Fibroblast of villous mesenchyme (primary cell): ENCODE measurements around the gene ZFP62. TPM values are rescaled to one million over a fixed set of nuclear protein-coding genes. Genes with fewer than 3 reads are reported as not detected.

Experiments
- DNase-seq: peaks from one replicate; pipeline ENCODE4 v3.0.0-alpha.2; 2010; ENCODE audit warnings: low read depth
- H3K4me3 ChIP-seq: 2 replicates; pipeline ENCODE4 v1.5.1; 2011; ENCODE audit warnings: low read depth, mild to moderate bottlenecking, low read length
- CTCF ChIP-seq: IDR thresholded peaks from 2 replicates; pipeline ENCODE4 v1.5.1; 2012; ENCODE audit warnings: low read depth, mild to moderate bottlenecking, low read length; ENCODE audit not compliant: insufficient read depth
- total RNA-seq: library from RNA; depleted of rRNA; stranded (reverse); fragments of >200 nt; gene quantifications from 2 replicates; pipeline ENCODE4 v1.2.3, GENCODE V29; 2012

Gene ZFP62
- total RNA-seq, 1 donor: 12.5 TPM

DNA sequence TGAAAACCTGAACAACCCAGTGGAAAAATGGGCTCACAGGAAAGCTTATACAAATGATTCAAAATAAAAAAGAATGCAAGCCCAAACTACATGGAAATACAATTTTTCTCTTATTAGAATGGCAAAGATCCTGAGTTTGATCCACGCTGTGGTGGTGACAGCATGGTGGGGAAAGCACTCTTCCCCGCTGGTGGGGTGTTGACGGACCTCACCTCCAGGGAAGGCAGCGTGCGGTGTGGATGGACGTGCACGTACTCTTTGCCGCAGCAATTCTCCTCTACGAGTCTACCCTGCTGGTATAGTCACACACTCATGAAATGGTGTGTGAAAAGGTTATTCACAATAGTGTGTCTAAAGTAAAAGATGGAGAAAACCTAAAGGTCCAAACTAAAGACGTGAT is 5.9 kb upstream of the ZFP62 start:
- TF ChIP-seq CTCF: no peak
- H3K4me3 ChIP-seq: no peak overlapping the region
- no peak for DNase-seq

DNA sequence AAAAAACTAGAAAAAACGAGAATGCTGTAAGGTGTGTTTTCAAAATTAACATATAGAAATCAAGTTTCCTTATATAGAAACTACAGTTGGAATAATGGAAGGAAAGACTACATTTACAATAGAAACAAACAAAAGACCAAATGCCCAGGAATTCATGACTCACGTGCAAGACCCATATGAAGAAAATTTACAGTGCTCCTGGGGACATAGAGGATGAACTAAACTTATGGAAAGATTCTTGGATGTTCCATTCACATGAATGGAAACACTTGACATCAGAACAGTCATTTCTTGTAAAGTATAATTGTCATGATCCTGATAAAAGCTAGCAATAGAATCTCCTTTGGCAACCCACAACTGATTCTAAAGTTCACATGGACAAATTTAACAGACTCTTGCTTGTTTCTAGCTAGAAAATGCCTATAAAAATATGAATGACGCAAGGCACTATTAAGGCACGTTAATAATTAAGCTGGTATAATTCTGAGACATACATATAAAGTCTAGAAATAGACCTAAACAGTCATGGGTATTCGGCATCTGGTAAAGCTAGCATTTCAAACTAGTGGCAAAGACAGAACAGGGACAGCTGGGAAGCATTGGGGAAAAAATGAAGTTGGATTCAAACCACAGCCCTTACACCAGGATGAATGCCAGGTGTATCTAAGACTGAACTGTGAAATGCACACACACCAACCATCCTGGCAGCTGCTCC is 5.1 kb upstream of the ZFP62 start:
- DNase-seq: no peak
- TF ChIP-seq CTCF: no peak
- H3K4me3 ChIP-seq: no peak overlapping the region

GRCh38 chr5:180862645-180863044 is 1.6 kb upstream of the ZFP62 start:
- H3K4me3 ChIP-seq: no peak overlapping the region
- no peak for DNase-seq
- TF ChIP-seq CTCF: no peak

DNA sequence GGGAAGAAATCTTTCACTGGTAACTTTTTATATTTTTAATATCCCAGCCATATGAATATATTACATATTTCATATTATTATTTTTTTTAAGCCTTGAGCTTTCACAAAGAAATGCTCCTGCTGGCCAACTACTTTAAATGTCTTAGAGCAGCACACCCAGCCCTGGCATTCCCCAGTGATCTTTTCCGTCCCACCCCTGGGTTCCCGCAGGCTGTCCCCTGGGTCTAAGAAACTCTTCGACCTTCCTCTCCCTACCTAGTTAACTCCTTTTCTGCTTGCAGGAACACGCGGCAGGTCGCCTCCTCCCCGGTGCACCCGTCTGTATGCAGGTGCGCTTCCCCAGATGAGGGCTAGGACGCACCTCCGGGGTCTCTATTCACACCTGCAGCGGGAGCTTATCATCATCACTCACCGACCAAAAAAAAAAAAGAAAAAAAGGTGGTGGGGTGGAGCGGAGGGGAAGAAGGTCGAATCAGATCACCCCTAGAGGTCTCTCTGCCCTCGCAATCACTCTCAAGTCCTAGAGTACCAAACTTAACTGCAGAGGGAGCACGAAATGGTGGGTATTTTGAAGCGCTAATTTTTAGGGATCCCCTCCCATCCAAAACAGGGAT is 696 bp downstream of the ZFP62 start:
- peak; percentile 7 for TF ChIP-seq CTCF
- DNase-seq: no peak
- peak overlapping the region; percentile 96 for H3K4me3 ChIP-seq

GRCh38 chr5:180858586-180858985 is 2.5 kb downstream of the ZFP62 start:
- no peak for DNase-seq
- H3K4me3 ChIP-seq: no peak overlapping the region
- no peak for TF ChIP-seq CTCF

GRCh38 chr5:180853848-180854176 is 7.3 kb downstream of the ZFP62 start:
- no peak overlapping the region for H3K4me3 ChIP-seq
- no peak for TF ChIP-seq CTCF
- DNase-seq: no peak
